Measurements from ENCODE around the gene HS3ST3A1.

HS3ST3A1 gene

DNA sequence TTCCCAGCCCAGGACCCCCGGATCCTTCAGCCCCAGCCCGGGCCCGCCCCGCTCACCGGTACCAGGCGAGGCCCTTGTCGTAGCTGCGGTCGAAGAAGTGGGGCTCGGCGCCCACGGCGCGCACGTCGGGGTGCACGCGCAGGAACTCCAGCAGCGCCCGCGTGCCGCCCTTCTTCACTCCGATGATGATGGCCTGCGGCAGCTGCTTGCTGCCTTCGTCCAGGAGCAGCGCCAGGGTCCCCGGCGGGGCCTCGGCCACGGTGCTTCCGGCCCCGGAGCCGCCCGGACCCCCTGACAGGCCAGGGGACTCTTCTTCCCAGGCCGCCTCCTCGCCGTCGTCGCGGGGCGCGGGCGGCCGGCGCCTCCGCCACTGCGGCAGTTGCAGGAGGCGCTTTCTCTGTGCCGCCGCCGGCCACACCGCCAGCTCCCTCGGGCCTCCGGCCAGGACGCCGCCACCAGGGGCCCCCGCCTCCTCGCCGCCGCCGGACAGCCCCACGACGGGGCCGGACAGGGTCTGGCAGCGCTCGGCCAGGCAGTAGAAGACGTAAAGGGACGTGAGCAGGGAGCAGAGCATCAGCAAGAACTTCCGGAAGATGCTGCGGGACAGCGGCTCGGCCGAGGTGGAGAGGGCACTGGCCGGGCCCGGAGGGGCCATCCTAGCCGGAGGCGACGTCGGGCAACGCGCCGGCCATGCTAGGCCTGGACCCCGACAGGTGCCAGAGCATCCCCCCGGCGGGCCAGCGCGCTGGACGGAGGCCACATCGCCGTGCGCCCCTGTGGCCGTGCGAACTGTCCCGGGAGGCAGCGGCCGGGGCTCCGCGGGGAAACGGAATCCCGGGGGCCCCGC lies 1.0 kb downstream of the HS3ST3A1 start:
- no peaks in the 10 kb centered on the region for H3K79me2 ChIP-seq (ENCODE audit: low read length)
- no peak overlapping the region for H3K9ac ChIP-seq (ENCODE audit: low read length)
- no peak for DNase-seq

DNA sequence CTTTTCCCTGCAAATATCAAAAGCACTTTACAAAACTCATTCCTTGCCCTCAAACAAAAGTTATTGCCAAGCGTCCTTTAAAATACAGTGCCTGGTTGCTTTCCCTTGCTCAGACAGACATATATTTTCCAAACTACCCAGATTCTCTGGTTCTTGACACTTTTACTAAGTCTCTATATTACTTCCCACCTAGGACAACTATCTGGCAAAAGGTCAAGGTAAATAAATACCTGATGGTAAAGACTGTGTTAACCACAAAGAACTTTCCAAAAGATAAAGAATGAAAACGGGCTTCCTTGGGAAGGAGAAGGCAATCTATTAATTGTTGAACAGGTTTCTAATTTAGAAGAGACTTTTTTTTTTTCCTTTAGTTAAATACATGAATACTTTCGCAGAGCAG lies 1.9 kb downstream of the HS3ST3A1 start:
- H3K36me3 ChIP-seq (replicated peaks; ENCODE audit: insufficient read depth, low read length) = no peaks in the 10 kb centered on the region
- no peaks in the 10 kb centered on the region for H3K79me2 ChIP-seq (ENCODE audit: low read length)
- no peaks in the 10 kb centered on the region for H3F3A ChIP-seq (ENCODE audit: insufficient read depth, low read length)
- H3K4me1 ChIP-seq (ENCODE audit: low read length) = no peaks in the 10 kb centered on the region
- H3K27ac ChIP-seq (ENCODE audit: low read length) = no peak overlapping the region
- TF ChIP-seq, protein P1, sequence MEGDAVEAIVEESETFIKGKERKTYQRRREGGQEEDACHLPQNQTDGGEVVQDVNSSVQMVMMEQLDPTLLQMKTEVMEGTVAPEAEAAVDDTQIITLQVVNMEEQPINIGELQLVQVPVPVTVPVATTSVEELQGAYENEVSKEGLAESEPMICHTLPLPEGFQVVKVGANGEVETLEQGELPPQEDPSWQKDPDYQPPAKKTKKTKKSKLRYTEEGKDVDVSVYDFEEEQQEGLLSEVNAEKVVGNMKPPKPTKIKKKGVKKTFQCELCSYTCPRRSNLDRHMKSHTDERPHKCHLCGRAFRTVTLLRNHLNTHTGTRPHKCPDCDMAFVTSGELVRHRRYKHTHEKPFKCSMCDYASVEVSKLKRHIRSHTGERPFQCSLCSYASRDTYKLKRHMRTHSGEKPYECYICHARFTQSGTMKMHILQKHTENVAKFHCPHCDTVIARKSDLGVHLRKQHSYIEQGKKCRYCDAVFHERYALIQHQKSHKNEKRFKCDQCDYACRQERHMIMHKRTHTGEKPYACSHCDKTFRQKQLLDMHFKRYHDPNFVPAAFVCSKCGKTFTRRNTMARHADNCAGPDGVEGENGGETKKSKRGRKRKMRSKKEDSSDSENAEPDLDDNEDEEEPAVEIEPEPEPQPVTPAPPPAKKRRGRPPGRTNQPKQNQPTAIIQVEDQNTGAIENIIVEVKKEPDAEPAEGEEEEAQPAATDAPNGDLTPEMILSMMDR (IDR thresholded peaks at IDR 0.05; ENCODE audit: low read length) = no peak
- H3K9me3 ChIP-seq (replicated peaks; ENCODE audit: insufficient read depth, low read length) = no peaks in the 10 kb centered on the region
- DNase-seq = no peak
- H3K4me3 ChIP-seq (ENCODE audit: low read length) = no peak overlapping the region
- H2AFZ ChIP-seq (ENCODE audit: low read length) = no peak overlapping the region
- no peaks in the 10 kb centered on the region for H3K27me3 ChIP-seq (replicated peaks; ENCODE audit: insufficient read depth, low read length)
- no peaks in the 10 kb centered on the region for H3K9me2 ChIP-seq (replicated peaks; ENCODE audit: insufficient read depth, low read length)
- H3K9ac ChIP-seq (ENCODE audit: low read length) = no peak overlapping the region
- no peaks in the 10 kb centered on the region for H4K20me1 ChIP-seq (ENCODE audit: insufficient read depth, low read length)
- no peak overlapping the region for H3K4me2 ChIP-seq (ENCODE audit: low read depth, low read length)

More for the DNA sequence above, 1.0 kb downstream of the HS3ST3A1 start:
- Histone ChIP-seq H3K27me3 (replicated peaks; ENCODE audit: insufficient read depth, low read length) (no peaks in the 10 kb centered on the region), H4K20me1 (ENCODE audit: insufficient read depth, low read length) (no peaks in the 10 kb centered on the region), H3K36me3 (replicated peaks; ENCODE audit: insufficient read depth, low read length) (no peaks in the 10 kb centered on the region), H3F3A (ENCODE audit: insufficient read depth, low read length) (no peaks in the 10 kb centered on the region), H3K9me2 (replicated peaks; ENCODE audit: insufficient read depth, low read length) (no peaks in the 10 kb centered on the region), H3K9me3 (replicated peaks; ENCODE audit: insufficient read depth, low read length) (no peaks in the 10 kb centered on the region), H2AFZ (ENCODE audit: low read length) (no peak overlapping the region), H3K4me3 (ENCODE audit: low read length) (no peak overlapping the region), H3K27ac (ENCODE audit: low read length) (no peak overlapping the region), H3K4me2 (ENCODE audit: low read depth, low read length) (no peak overlapping the region), H3K4me1 (ENCODE audit: low read length) (no peaks in the 10 kb centered on the region)
- TF ChIP-seq EZH2phosphoT487 (IDR thresholded peaks at IDR 0.05; ENCODE audit: low read length) (no peak), EZH2 (optimal IDR thresholded peaks at IDR 0.05; ENCODE audit: low read depth, low read length) (no peak)
- TF ChIP-seq, protein P1 (IDR thresholded peaks at IDR 0.05; ENCODE audit: low read length) = no peak

DNA sequence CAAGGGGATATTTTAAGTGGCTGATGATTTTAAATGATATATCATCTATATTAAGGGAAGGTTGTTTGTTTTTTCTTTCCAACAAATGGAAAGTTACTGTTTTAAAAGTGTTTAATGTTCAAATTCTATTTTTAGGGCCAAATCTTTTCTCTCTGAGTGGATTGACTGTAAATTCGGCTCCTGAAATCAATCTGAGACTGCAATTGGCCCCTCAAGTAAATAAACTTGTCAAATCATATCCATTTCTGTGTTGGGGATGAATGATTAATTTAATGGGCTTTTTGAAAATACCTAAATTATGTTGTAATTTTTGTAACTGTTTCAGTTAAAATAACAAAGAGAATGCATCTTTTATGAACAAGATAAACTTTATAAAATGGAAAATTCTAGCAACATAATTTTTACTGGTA lies 2.6 kb downstream of the HS3ST3A1 start:
- no peak for DNase-seq
- H3K79me2 ChIP-seq (ENCODE audit: low read length) = no peaks in the 10 kb centered on the region

More for the DNA sequence above, 2.6 kb downstream of the HS3ST3A1 start:
- no peak overlapping the region for H2AFZ ChIP-seq (ENCODE audit: low read length)
- H4K20me1 ChIP-seq (ENCODE audit: insufficient read depth, low read length) = no peaks in the 10 kb centered on the region
- no peaks in the 10 kb centered on the region for H3K36me3 ChIP-seq (replicated peaks; ENCODE audit: insufficient read depth, low read length)
- TF ChIP-seq, protein P1 (IDR thresholded peaks at IDR 0.05; ENCODE audit: low read length) = no peak
- TF ChIP-seq EZH2phosphoT487 (IDR thresholded peaks at IDR 0.05; ENCODE audit: low read length) = no peak
- H3K4me2 ChIP-seq (ENCODE audit: low read depth, low read length) = no peak overlapping the region
- H3K27ac ChIP-seq (ENCODE audit: low read length) = no peak overlapping the region
- no peaks in the 10 kb centered on the region for H3K9me2 ChIP-seq (replicated peaks; ENCODE audit: insufficient read depth, low read length)
- H3K9ac ChIP-seq (ENCODE audit: low read length) = no peak overlapping the region
- no peaks in the 10 kb centered on the region for H3K27me3 ChIP-seq (replicated peaks; ENCODE audit: insufficient read depth, low read length)
- no peaks in the 10 kb centered on the region for H3F3A ChIP-seq (ENCODE audit: insufficient read depth, low read length)
- no peak overlapping the region for H3K4me3 ChIP-seq (ENCODE audit: low read length)
- H3K9me3 ChIP-seq (replicated peaks; ENCODE audit: insufficient read depth, low read length) = no peaks in the 10 kb centered on the region
- H3K4me1 ChIP-seq (ENCODE audit: low read length) = no peaks in the 10 kb centered on the region
